ENCODE measurements around the gene ANP32E. TPM values are rescaled to one million over a fixed set of nuclear protein-coding genes. Genes with fewer than 3 reads are reported as not detected.
A peak's percentile ranks its signal among the peaks of the same experiment; 100 is the strongest.
"Not testable (repeated sequence)": the region's sequence is repeated elsewhere in the genome, so short reads cannot be mapped to it uniquely, and the experiment has no call there.

ANP32E gene
- total RNA-seq, 1 experiment from 2014 or later: 73.9 TPM

DNA sequence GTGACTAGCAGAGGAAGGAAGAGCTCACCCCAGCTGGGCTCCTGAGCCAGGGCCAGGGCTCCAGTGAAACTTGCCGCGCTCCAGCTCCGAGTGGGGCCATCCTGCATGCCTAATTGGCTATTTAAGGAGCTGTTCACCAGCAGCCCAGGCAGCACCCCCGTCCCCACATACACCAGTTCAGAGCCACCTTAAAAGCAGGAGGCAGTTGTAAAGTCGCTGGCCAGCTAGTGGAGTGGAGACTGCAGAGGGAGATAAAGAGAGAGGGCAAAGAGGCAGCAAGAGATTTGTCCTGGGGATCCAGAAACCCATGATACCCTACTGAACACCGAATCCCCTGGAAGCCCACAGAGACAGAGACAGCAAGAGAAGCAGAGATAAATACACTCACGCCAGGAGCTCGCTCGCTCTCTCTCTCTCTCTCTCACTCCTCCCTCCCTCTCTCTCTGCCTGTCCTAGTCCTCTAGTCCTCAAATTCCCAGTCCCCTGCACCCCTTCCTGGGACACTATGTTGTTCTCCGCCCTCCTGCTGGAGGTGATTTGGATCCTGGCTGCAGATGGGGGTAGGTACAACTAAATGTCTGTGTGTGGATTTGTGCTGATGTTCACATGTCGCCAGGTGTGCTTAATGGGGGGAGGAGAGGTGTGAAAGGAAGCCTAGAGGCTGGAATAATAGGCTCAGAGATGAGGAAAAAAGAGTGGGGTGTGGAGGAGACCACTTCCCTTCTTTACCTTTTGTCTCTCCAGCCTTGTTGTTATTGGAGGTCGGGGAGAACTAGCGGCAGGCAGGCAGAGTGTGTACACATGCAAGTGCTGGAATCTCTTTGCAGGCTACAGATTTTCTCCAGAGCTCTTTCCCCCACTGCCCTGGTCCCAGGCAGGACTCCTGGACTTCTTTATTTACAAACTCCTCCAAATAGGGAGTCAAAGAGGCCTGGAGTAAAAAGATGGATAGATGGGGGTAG, 22.0 kb upstream of the ANP32E start, which contains the start of gene CA14:
Gene CA14, plus strand, starts transcription at position 151 of the 962 bp plus-strand sequence. Its CDS starts 355 bp downstream, at position 506.
- no peak for DNase-seq (ENCODE audit: extremely low read depth, low read depth)

DNA sequence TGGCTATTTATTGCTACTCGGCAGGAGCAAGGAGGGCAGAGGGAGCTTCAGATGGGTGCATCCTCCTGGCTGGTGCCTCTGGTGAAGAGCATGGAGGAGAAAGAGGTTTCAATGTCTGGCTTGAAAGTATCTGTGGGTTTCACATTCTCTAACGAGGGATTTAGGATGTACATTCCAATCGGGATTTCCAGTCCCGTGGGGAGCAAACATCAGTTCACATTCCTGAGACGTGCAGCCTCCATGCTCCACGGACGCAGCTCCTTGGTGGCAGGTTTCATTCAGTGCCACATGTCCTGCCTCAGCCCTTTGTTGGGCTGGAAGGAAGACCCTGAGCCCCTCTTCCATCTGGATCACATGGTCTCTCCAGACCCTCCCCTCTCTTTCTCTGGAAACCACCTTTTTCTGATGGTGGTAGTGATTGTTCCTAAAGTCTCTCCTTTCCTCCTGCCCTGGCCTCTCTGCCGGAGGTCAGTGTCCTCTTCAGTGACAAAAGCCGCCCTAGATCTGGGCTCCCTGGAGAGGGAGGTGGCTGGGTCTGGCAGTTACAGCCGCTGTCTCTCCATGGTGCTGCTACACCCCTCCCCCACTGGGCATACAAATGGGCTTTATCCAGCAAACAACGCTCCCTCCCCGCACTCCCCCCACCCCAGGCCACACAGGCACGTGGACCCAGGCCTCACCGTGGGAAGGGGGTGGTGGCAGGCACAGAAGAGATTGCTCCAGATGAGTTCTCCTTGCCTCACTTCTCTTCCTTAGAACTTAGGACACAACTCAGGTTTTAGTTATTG, 20.8 kb upstream of the ANP32E start:
- DNase-seq (ENCODE audit: extremely low read depth, low read depth): no peak

- DNase-seq (ENCODE audit: extremely low read depth, low read depth): no peak
Measured at GRCh38 chr1:150256198-150256553, 20.3 kb upstream of the ANP32E start.

DNA sequence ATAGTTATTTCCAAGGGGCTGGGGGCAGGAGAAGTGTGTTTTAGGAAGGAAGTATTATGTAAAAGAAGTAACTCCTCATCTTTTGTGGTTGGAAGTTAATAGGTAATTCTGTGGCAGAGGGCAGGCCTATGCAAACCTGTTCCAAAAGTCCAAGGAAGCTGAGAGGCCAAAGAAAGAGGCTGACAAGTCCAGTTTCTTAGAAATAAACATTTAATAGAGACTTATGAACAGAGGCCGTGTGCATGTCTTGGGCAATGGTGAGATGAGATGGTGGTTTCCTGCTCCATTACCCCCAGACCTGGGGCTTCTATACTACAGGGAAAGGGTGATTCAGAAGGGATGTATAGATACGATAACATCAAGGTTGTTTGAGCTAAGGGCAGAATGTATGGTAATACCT, 14.0 kb upstream of the ANP32E start:
- DNase-seq (ENCODE audit: extremely low read depth, low read depth): no peak

- no peak for DNase-seq (ENCODE audit: extremely low read depth, low read depth)
Measured at GRCh38 chr1:150243003-150243402, 7.1 kb upstream of the ANP32E start.

GRCh38 chr1:150237746-150238145, 1.8 kb upstream of the ANP32E start:
- no peak for DNase-seq (ENCODE audit: extremely low read depth, low read depth)

DNA sequence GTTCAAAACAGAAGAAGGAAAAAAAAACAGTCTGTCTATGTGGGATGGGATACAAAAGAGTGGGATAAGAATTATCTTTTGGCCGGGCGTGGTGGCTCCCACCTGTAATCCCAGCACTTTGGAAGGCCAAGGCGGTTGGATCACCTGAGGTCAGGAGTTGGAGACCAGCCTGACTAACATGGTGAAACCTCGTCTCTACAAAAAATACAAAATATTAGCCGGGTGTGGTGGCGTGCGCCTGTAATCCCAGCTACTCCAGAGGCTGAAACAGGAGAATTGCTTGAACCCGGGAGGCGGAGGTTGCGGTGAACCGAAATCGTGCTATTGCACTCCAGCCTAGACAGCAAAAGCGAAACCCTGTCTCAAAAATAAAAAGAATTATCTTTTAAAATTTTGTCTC, 1.3 kb upstream of the ANP32E start:
- not testable (repeated sequence) for DNase-seq (ENCODE audit: extremely low read depth, low read depth)

- DNase-seq (ENCODE audit: extremely low read depth, low read depth): no peak
Measured at GRCh38 chr1:150236614-150237100, 745 bp upstream of the ANP32E start.

DNA sequence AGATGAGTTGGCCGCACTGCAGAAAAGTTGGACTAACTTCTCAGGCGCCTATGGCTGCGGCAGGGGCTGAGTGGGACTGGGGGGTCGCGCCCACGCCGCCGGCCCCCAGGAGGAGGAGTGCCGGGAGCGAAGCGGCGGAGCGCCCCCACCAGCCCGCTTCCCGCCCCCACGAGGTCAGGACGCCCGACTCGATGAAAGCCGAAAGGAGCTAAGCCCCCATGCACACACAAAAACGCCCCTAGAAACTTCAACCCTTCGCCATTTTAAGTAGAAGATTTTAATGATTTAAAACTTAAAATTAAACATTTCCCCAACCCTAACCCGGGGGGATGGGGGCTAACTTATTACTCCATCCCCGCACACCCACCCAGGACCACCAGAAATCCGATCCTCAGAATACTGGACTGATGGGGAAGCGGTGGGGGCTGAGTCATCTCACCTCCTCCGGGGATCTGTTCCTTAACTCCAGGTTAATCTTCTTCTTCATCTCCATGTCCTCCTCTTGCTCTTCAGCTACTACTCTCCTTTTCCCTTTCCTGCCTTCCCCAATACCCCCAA, 539 bp downstream of the ANP32E start:
- no peak for DNase-seq (ENCODE audit: extremely low read depth, low read depth)

DNA sequence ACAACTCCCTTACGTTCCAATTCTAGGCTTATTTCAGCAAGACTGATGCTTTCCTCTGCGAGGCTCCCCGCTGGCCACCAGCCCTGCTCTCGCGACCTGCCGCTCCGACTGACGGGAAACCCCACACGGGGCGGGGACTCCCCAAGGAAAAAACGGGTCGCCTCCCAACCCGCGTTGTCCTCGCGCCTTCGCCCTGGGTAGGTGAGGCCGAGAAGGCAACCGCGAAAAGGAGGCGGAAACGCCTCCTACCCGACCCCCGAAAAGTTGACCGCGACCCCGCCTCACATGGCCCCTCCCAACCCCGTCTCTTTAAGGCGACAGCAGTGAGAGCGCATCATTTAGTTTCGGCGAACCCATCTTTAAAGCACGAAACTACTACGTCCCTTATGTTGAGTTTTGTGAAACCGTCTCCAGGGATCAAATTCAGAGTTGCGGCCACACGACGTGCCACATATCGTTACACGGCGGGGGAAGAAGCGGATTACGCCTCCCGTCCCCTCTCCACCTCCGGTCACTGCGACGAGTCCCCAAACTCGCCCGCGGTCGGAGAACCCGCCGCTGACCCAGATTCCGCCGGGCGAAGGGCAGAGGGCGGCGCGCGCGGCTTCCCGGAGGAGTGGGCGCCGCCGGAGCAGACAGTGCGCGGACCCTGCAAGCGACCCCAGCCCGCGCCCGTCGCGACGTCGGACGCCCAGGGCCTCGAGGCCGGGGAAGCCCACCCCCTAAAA, 1.2 kb downstream of the ANP32E start:
- DNase-seq (ENCODE audit: extremely low read depth, low read depth): peak; percentile 61

DNA sequence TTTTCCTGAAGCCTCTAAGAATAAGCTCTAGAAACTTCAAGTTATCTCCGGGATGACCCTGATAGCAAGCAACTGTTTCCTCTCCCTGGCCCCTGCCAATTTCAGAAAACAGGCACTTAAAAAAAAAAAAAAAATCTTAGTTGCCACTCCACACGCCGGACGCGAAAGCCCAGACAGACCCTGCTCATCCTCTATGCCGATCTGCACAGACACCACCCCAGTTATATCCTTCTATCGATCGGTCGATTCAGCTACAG, 1.7 kb downstream of the ANP32E start:
- no peak for DNase-seq (ENCODE audit: extremely low read depth, low read depth)

- no peak for DNase-seq (ENCODE audit: extremely low read depth, low read depth)
Measured at GRCh38 chr1:150233359-150234308, 2.3 kb downstream of the ANP32E start.

- not testable (repeated sequence) for DNase-seq (ENCODE audit: extremely low read depth, low read depth)
Measured at GRCh38 chr1:150232921-150233320, 3.0 kb downstream of the ANP32E start.

GRCh38 chr1:150228246-150228645, 7.7 kb downstream of the ANP32E start:
- not testable (repeated sequence) for DNase-seq (ENCODE audit: extremely low read depth, low read depth)

GRCh38 chr1:150227228-150227627, 8.7 kb downstream of the ANP32E start:
- DNase-seq (ENCODE audit: extremely low read depth, low read depth): no peak

- DNase-seq (ENCODE audit: extremely low read depth, low read depth): no peak
Measured at GRCh38 chr1:150226486-150226885, 9.4 kb downstream of the ANP32E start.

- DNase-seq (ENCODE audit: extremely low read depth, low read depth): no peak
Measured at GRCh38 chr1:150225546-150225945, 10.4 kb downstream of the ANP32E start.

DNA sequence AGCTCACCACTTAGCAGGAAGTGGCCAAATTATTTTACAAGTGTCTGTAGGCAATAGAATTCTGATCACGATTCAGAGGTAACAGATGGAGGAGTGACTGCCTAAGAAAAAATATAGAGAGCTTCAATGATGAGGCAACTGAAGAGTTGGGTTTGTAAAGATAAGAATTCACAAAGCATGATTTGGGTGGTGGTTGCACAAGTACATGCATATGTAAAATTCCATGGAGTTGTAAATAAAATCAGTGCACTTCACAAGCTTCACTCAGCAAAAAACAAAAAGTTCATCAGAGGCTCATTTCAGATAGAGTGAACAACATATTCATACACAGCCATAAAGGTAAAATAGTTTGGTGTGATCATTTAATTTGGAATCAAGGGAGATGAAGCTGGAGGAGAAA, 10.9 kb downstream of the ANP32E start:
- no peak for DNase-seq (ENCODE audit: extremely low read depth, low read depth)

- no peak for DNase-seq (ENCODE audit: extremely low read depth, low read depth)
Measured at GRCh38 chr1:150221552-150221951, 14.4 kb downstream of the ANP32E start.

DNA sequence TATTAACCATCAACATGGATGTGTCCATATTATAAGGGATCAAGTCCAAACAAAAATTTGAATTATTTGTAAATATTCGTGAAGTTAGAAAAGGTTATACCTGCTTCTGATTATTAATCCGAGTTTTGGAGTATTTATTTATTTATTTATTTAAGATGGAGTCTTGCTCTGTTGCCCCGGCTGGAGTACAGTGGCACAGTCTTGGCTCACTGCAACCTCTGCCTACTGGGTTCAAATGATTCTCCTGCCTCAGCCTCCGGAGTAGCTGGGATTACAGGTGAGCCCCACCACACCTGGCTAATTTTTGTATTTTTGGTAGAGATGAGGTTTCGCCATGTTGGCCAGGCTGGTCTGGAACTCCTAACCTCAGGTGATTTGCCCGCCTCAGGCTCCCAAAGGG, 20.1 kb downstream of the ANP32E start:
- not testable (repeated sequence) for DNase-seq (ENCODE audit: extremely low read depth, low read depth)
